Upper lobe of left lung (tissue), 4 donors: ENCODE data around the gene TBC1D23.

Experiments
- EP300 ChIP-seq, 4 donors: sonication (generic); formaldehyde crosslinking; IDR thresholded peaks; one replicate each; pipeline ENCODE4 v1.5.1; 2017; ENCODE audit warnings: antibody characterized with exemption in 4 of 4, control low read depth in 2 of 4
- POLR2A ChIP-seq, 4 donors: fragments of 450-650 bp; IDR thresholded peaks; one replicate each; pipeline ENCODE4 v1.5.1; 2016 to 2017; ENCODE audit warnings: antibody characterized with exemption in 4 of 4, mild to moderate bottlenecking in 2 of 4
- TF ChIP-seq, protein P1 (sequence below), 6 experiments: fragments of 450-650 bp in 4 of 6; fragments of 200-600 bp in 2 of 6; sonication (generic) in 2 of 6; IDR thresholded peaks; one replicate each; pipeline ENCODE4 v1.5.1; 2016 to 2019; ENCODE audit warnings: antibody characterized with exemption in 6 of 6

DNA sequence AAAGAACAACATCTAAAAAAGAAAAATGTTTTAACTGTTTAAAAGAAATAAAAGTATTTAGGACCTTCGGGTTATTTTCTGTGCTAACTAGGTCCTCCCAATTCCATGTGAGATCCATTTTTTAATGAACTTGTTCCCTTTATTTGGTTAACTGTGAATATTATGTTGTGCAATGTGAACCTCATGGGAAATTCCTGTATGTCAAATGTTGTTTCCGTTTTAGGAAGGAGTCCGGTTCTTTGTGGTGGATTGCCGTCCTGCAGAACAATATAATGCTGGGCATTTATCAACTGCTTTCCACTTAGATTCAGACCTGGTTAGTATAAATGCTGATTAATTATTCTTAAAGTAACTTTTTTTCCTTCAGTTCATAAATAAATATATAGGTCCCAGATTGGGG is 38.2 kb downstream of the TBC1D23 start:
- TF ChIP-seq POLR2A (IDR thresholded peaks at IDR 0.05) (no peak), EP300 (IDR thresholded peaks at IDR 0.05) (no peak)
- TF ChIP-seq, protein P1, sequence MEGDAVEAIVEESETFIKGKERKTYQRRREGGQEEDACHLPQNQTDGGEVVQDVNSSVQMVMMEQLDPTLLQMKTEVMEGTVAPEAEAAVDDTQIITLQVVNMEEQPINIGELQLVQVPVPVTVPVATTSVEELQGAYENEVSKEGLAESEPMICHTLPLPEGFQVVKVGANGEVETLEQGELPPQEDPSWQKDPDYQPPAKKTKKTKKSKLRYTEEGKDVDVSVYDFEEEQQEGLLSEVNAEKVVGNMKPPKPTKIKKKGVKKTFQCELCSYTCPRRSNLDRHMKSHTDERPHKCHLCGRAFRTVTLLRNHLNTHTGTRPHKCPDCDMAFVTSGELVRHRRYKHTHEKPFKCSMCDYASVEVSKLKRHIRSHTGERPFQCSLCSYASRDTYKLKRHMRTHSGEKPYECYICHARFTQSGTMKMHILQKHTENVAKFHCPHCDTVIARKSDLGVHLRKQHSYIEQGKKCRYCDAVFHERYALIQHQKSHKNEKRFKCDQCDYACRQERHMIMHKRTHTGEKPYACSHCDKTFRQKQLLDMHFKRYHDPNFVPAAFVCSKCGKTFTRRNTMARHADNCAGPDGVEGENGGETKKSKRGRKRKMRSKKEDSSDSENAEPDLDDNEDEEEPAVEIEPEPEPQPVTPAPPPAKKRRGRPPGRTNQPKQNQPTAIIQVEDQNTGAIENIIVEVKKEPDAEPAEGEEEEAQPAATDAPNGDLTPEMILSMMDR (IDR thresholded peaks at IDR 0.05): no peak
